ENCODE measurements around the gene NDUFAF2.

GRCh38 chr5:61119066-61119465 is 174.1 kb downstream of the NDUFAF2 start:
- TF ChIP-seq CTCF (conservative IDR thresholded peaks at IDR 0.05; ENCODE audit: low read depth in 2 of 2) (no peak), JUNB (IDR thresholded peaks at IDR 0.05; ENCODE audit: unreplicated experiment) (no peak), EZH2 (IDR thresholded peaks at IDR 0.05; ENCODE audit: low read depth, unreplicated experiment) (no peak)

Measured in GM23338 (cell line).